ENCODE data around the gene KANK2.
"Not testable (repeated sequence)": the region's sequence is repeated elsewhere in the genome, so short reads cannot be mapped to it uniquely, and the experiment has no call there.

The KANK2 gene

GRCh38 chr19:11180346-11180745 lies 17.0 kb downstream of the KANK2 start:
- Histone ChIP-seq H3K27ac (ENCODE audit: low read length) (no peak overlapping the region), H3K36me3 (ENCODE audit: insufficient read depth, low read length) (no peaks in the 10 kb centered on the region), H3K4me2 (ENCODE audit: insufficient read depth, low read length) (no peak overlapping the region), H2AFZ (ENCODE audit: low read depth, low read length) (no peak overlapping the region), H3K27me3 (ENCODE audit: insufficient read depth, low read length, poor library complexity) (no peaks in the 10 kb centered on the region), H3K79me2 (ENCODE audit: insufficient read depth, low read length) (no peaks in the 10 kb centered on the region), H3K9me3 (ENCODE audit: insufficient read depth, low read length, severe bottlenecking) (no peaks in the 10 kb centered on the region), H3K4me1 (ENCODE audit: insufficient read depth, low read length) (no peaks in the 10 kb centered on the region), H3K4me3 (ENCODE audit: low read depth in 1 of 2, low read length in 2 of 2) (no peak overlapping the region), H3K9ac (ENCODE audit: low read depth, low read length) (no peak overlapping the region), H4K20me1 (ENCODE audit: insufficient read depth, low read length) (no peaks in the 10 kb centered on the region)
- no peak for TF ChIP-seq EZH2 (IDR thresholded peaks at IDR 0.05; ENCODE audit: borderline replicate concordance, low read depth, low read length, severe bottlenecking)
- TF ChIP-seq, protein P1, sequence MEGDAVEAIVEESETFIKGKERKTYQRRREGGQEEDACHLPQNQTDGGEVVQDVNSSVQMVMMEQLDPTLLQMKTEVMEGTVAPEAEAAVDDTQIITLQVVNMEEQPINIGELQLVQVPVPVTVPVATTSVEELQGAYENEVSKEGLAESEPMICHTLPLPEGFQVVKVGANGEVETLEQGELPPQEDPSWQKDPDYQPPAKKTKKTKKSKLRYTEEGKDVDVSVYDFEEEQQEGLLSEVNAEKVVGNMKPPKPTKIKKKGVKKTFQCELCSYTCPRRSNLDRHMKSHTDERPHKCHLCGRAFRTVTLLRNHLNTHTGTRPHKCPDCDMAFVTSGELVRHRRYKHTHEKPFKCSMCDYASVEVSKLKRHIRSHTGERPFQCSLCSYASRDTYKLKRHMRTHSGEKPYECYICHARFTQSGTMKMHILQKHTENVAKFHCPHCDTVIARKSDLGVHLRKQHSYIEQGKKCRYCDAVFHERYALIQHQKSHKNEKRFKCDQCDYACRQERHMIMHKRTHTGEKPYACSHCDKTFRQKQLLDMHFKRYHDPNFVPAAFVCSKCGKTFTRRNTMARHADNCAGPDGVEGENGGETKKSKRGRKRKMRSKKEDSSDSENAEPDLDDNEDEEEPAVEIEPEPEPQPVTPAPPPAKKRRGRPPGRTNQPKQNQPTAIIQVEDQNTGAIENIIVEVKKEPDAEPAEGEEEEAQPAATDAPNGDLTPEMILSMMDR (IDR thresholded peaks at IDR 0.05; ENCODE audit: borderline replicate concordance, extremely low read depth, low read length, poor library complexity, severe bottlenecking): no peak
- ATAC-seq (ENCODE audit: insufficient read depth, low read depth): no peak
- DNase-seq: no peak

DNA sequence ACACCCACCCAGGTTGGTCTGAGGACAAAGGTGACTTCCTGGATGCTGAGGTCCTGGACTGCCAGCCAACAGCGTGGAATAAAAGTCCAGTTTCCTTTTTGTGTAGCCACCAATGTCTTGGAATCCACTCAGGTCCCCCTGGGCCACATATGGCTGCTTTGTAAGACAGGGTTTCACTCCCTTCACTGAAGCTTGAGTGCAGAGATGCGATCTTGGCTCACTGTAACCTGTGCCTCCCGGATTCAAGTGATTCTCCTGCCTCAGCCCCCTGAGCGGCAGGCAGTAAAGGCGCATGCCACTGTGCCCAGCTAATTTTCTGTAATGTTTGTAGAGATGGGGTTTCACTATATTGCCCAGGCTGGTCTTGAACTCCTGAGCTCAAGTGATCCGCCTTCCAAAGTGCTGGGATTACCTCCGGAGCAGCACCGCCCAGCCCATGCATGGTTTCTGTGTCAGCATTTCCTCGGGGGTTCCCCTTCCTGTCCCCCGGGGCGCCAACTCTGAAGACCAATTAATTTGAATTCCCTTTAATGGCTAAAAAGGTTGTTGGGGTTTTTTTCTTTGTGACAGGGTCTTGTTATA lies 17.5 kb downstream of the KANK2 start:
- no peaks in the 10 kb centered on the region for H3K27me3 ChIP-seq (ENCODE audit: insufficient read depth, low read length, poor library complexity)
- H3K4me2 ChIP-seq (ENCODE audit: insufficient read depth, low read length): no peak overlapping the region
- DNase-seq (no peak), ATAC-seq (ENCODE audit: insufficient read depth, low read depth) (no peak)
- TF ChIP-seq, protein P1 (IDR thresholded peaks at IDR 0.05; ENCODE audit: borderline replicate concordance, extremely low read depth, low read length, poor library complexity, severe bottlenecking): no peak
- TF ChIP-seq EZH2 (IDR thresholded peaks at IDR 0.05; ENCODE audit: borderline replicate concordance, low read depth, low read length, severe bottlenecking): no peak
- H2AFZ ChIP-seq (ENCODE audit: low read depth, low read length): no peak overlapping the region
- H3K4me3 ChIP-seq (ENCODE audit: low read depth in 1 of 2, low read length in 2 of 2): no peak overlapping the region
- H3K36me3 ChIP-seq (ENCODE audit: insufficient read depth, low read length): no peaks in the 10 kb centered on the region
- H3K27ac ChIP-seq (ENCODE audit: low read length): no peak overlapping the region
- no peaks in the 10 kb centered on the region for H3K4me1 ChIP-seq (ENCODE audit: insufficient read depth, low read length)
- H3K9me3 ChIP-seq (ENCODE audit: insufficient read depth, low read length, severe bottlenecking): no peaks in the 10 kb centered on the region
- no peaks in the 10 kb centered on the region for H4K20me1 ChIP-seq (ENCODE audit: insufficient read depth, low read length)
- H3K79me2 ChIP-seq (ENCODE audit: insufficient read depth, low read length): no peaks in the 10 kb centered on the region
- no peak overlapping the region for H3K9ac ChIP-seq (ENCODE audit: low read depth, low read length)

- not testable (repeated sequence) for H2AFZ ChIP-seq (ENCODE audit: low read depth, low read length); H3K27me3 ChIP-seq (ENCODE audit: insufficient read depth, low read length, poor library complexity); ATAC-seq (ENCODE audit: insufficient read depth, low read depth); H3K4me1 ChIP-seq (ENCODE audit: insufficient read depth, low read length); H3K4me3 ChIP-seq (ENCODE audit: low read depth in 1 of 2, low read length in 2 of 2); H3K4me2 ChIP-seq (ENCODE audit: insufficient read depth, low read length); H3K27ac ChIP-seq (ENCODE audit: low read length); DNase-seq; H4K20me1 ChIP-seq (ENCODE audit: insufficient read depth, low read length); H3K9ac ChIP-seq (ENCODE audit: low read depth, low read length); H3K36me3 ChIP-seq (ENCODE audit: insufficient read depth, low read length); H3K9me3 ChIP-seq (ENCODE audit: insufficient read depth, low read length, severe bottlenecking); H3K79me2 ChIP-seq (ENCODE audit: insufficient read depth, low read length)
Observed at GRCh38 chr19:11179145-11179465, 18.2 kb downstream of the KANK2 start.

DNA sequence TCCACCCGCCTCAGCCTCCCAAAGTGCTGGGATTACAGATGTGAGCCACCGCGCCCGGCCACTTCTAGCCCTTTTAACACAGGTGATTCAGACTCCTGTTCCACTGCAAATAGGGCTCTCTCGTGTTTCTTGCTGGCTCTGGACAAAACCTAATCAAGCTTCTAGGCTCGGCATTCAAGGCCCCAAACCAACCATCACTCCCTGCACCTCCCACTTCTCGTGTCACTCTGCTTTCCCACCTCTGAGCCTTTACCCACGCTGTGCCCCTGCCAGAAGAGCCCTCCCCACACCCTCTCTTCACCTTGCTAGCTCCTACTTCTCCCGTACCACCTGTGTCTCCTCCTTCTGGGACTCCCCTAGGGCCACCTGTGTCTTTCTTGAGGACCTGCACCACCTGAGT lies 19.8 kb downstream of the KANK2 start:
- Histone ChIP-seq H2AFZ (ENCODE audit: low read depth, low read length) (no peak overlapping the region), H3K4me2 (ENCODE audit: insufficient read depth, low read length) (no peak overlapping the region), H3K4me3 (ENCODE audit: low read depth in 1 of 2, low read length in 2 of 2) (no peak overlapping the region), H4K20me1 (ENCODE audit: insufficient read depth, low read length) (no peaks in the 10 kb centered on the region), H3K79me2 (ENCODE audit: insufficient read depth, low read length) (no peaks in the 10 kb centered on the region), H3K9me3 (ENCODE audit: insufficient read depth, low read length, severe bottlenecking) (no peaks in the 10 kb centered on the region), H3K27ac (ENCODE audit: low read length) (no peak overlapping the region), H3K4me1 (ENCODE audit: insufficient read depth, low read length) (no peaks in the 10 kb centered on the region), H3K9ac (ENCODE audit: low read depth, low read length) (no peak overlapping the region), H3K36me3 (ENCODE audit: insufficient read depth, low read length) (no peaks in the 10 kb centered on the region), H3K27me3 (ENCODE audit: insufficient read depth, low read length, poor library complexity) (no peaks in the 10 kb centered on the region)
- DNase-seq (no peak), ATAC-seq (ENCODE audit: insufficient read depth, low read depth) (no peak)
- no peak for TF ChIP-seq EZH2 (IDR thresholded peaks at IDR 0.05; ENCODE audit: borderline replicate concordance, low read depth, low read length, severe bottlenecking)
- TF ChIP-seq, protein P1 (IDR thresholded peaks at IDR 0.05; ENCODE audit: borderline replicate concordance, extremely low read depth, low read length, poor library complexity, severe bottlenecking): no peak
